K562 (cell line): ENCODE measurements around the gene CNGB1.

Experiments
- ARID4B ChIP-seq: sonication (generic); formaldehyde crosslinking; IDR thresholded peaks from 2 replicates; pipeline ENCODE4 v1.8.0; 2022; ENCODE audit warnings: mild to moderate bottlenecking, missing genetic modification reagents
- CTBP1 ChIP-seq: fragments of 450-650 bp; IDR thresholded peaks from 2 replicates; pipeline ENCODE4 v1.6.1; 2016; ENCODE audit warnings: borderline replicate concordance
- ETV6 ChIP-seq, 3 experiments: fragments of 150-350 bp in 1 of 3; sonication (generic) in 1 of 3; formaldehyde crosslinking in 1 of 3; IDR thresholded peaks; 2 replicates each; pipeline versions ENCODE4 v1.6.1 to v1.8.0; 2014 to 2022; ENCODE audit warnings: borderline replicate concordance in 2 of 3, low read depth in 2 of 3, antibody characterized with exemption in 1 of 3, low read length in 1 of 3, mild to moderate bottlenecking in 1 of 3, missing genetic modification reagents in 1 of 3
- HDGF ChIP-seq: fragments of 450-650 bp; IDR thresholded peaks from 2 replicates; pipeline ENCODE4 v1.6.1; 2016
- NFYB ChIP-seq: IDR thresholded peaks from 2 replicates; pipeline ENCODE4 v1.6.1; 2011; ENCODE audit warnings: mild to moderate bottlenecking, moderate library complexity; ENCODE audit not compliant: insufficient read length; ENCODE audit errors: extremely low read depth
- POLR2A ChIP-seq: fragments of 450-650 bp; conservative IDR thresholded peaks from 2 replicates; pipeline ENCODE4 v1.6.1; 2016
- PREB ChIP-seq: sonication (generic); formaldehyde crosslinking; IDR thresholded peaks from 2 replicates; pipeline ENCODE4 v1.8.1; 2023; ENCODE audit warnings: mild to moderate bottlenecking, missing genetic modification reagents
- RAD21 ChIP-seq, 2 experiments: fragments of 250-450 bp in 1 of 2; fragments of 450-650 bp in 1 of 2; sonication (Bioruptor Pico) in 1 of 2; formaldehyde crosslinking in 1 of 2; IDR thresholded peaks in 1 of 2; conservative IDR thresholded peaks in 1 of 2; 2 replicates each; pipeline versions ENCODE4 v1.4.0 to v1.8.0; 2020 to 2022; ENCODE audit warnings: mild to moderate bottlenecking in 2 of 2, moderate library complexity in 1 of 2
- RAD51 ChIP-seq: fragments of 450-650 bp; IDR thresholded peaks from 2 replicates; pipeline ENCODE4 v1.7.1; 2016; ENCODE audit warnings: low read depth, mild to moderate bottlenecking, borderline replicate concordance
- RFX5 ChIP-seq: IDR thresholded peaks from 2 replicates; pipeline ENCODE4 v1.6.1; 2011; ENCODE audit warnings: low read depth, mild to moderate bottlenecking, improper control_type of control experiment, low read length
- TAF7 ChIP-seq: fragments of 450-650 bp; IDR thresholded peaks from 2 replicates; pipeline ENCODE4 v1.6.1; 2016; ENCODE audit warnings: missing genetic modification characterization, missing compliant biosample characterization
- TBL1XR1 ChIP-seq, 2 experiments: IDR thresholded peaks; 2 replicates each; pipeline ENCODE4 v1.6.1; 2012; ENCODE audit warnings: improper control_type of control experiment in 2 of 2, low read length in 2 of 2, mild to moderate bottlenecking in 1 of 2
- USF1 ChIP-seq: sonication (generic); formaldehyde crosslinking; IDR thresholded peaks from 2 replicates; pipeline ENCODE4 v1.9.0; 2022; ENCODE audit warnings: mild to moderate bottlenecking, missing genetic modification reagents
- ZFP1 ChIP-seq: fragments of 450-650 bp; formaldehyde crosslinking; IDR thresholded peaks from 2 replicates; pipeline ENCODE4 v1.4.0; 2020; ENCODE audit warnings: mild to moderate bottlenecking, mixed read lengths

- no peak for TF ChIP-seq TBL1XR1 (IDR thresholded peaks at IDR 0.05; ENCODE audit: low read length in 2 of 2)
- TF ChIP-seq TAF7: no peak
- no peak for TF ChIP-seq ARID4B (CRISPR knock-in tag)
- no peak for TF ChIP-seq PREB (CRISPR knock-in tag)
- TF ChIP-seq NFYB: no peak
- TF ChIP-seq CTBP1: no peak
- no peak for TF ChIP-seq USF1
- no peak for TF ChIP-seq ETV6 (IDR thresholded peaks at IDR 0.05; ENCODE audit: borderline replicate concordance in 1 of 2, low read depth in 2 of 2, low read length in 1 of 2)
- no peak for TF ChIP-seq ETV6 (CRISPR knock-in tag; IDR thresholded peaks at IDR 0.05; ENCODE audit: borderline replicate concordance)
- no peak for TF ChIP-seq ZFP1
- no peak for TF ChIP-seq RAD21 (CRISPR knock-in tag; conservative IDR thresholded peaks at IDR 0.05 in 1 of 2, IDR thresholded peaks at IDR 0.05 in 1 of 2)
- TF ChIP-seq RAD51: no peak
- TF ChIP-seq RFX5: no peak
- TF ChIP-seq POLR2A: no peak
- no peak for TF ChIP-seq HDGF
These were observed 46.0 kb upstream of the CNGB1 start for GRCh38 chr16:58016840-58017446.
